22Rv1 (cell line): ENCODE results near the gene TFAP2A.

Experiments used
- H3K27ac ChIP-seq: fragments of 450-650 bp; 2 replicates; pipeline ENCODE4 v1.5.1; 2017
- CTCF ChIP-seq: fragments of 450-650 bp; IDR thresholded peaks from 2 replicates; pipeline ENCODE4 v1.5.1; 2017; ENCODE audit warnings: mild to moderate bottlenecking
- ZFX ChIP-seq: fragments of 450-650 bp; IDR thresholded peaks from 2 replicates; pipeline ENCODE4 v1.6.1; 2017; ENCODE audit warnings: antibody characterized with exemption, borderline replicate concordance

Gene TFAP2A

GRCh38 chr6:10414756-10415616 is at the start of gene TFAP2A:
TFAP2A (minus strand) TSS chr6:10415074; CDS start chr6:10414991, 83 bp downstream.
- TF ChIP-seq ZFX: no peak
- peak; percentile 63 for TF ChIP-seq CTCF
- H3K27ac ChIP-seq: peak within 1 kb of the TSS; percentile 99

GRCh38 chr6:10463491-10464481 is 48.9 kb upstream of the TFAP2A start:
- no peak overlapping the region for H3K27ac ChIP-seq
- TF ChIP-seq ZFX (no peak), CTCF (no peak)

DNA sequence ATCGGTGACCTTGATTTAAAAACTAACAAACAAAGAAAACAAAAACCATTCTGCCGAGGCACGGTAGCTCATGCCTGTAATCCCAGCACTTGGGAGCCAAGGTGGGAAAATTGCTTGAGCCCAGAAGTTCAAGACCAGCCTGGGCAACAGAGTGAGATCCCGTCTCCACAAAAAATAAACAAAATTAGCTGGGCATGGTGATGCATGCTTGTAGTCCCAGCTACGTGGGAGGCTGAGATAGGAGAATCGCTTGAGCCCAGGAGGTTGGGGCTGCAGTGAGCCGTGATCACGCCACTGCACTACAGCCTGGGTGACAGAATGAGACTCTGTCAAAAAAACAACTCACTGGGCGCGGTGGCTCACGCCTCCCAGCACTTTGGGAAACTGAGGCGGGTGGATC is 48.2 kb upstream of the TFAP2A start:
- H3K27ac ChIP-seq: no peak overlapping the region
- TF ChIP-seq ZFX (no peak), CTCF (no peak)

DNA sequence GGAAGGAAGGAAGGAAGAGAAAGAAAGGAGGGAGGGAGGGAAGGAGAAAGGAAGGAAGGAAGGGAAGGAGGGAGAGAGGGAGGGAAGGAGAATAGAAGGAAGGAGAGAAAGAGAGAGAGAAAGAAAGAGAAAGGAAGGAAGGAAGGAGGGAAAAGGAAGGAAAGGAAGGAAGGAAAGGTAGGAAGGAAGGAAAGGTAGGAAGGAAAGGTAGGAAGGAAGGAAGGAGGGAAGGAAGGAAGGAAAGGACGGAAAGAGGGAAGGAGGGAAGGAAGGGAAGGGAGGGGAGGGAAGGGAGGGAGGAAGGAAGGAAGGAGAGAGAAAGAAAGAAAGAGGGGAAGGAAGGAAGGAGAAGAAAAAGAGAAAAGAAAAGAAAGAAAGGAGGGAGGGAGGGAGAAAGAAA is 47.0 kb upstream of the TFAP2A start:
- H3K27ac ChIP-seq: no peak overlapping the region

GRCh38 chr6:10460096-10460495 is 45.2 kb upstream of the TFAP2A start:
- no peak overlapping the region for H3K27ac ChIP-seq
- no peak for TF ChIP-seq ZFX
- no peak for TF ChIP-seq CTCF

More for the DNA sequence above, 47.0 kb upstream of the TFAP2A start:
- TF ChIP-seq ZFX (no peak), CTCF (no peak)

GRCh38 chr6:10458287-10458686 is 43.4 kb upstream of the TFAP2A start:
- TF ChIP-seq CTCF (no peak), ZFX (no peak)
- H3K27ac ChIP-seq: no peak overlapping the region
